ENCODE data around the gene CDC42EP4. TPM values are rescaled to one million over a fixed set of nuclear protein-coding genes. Genes with fewer than 3 reads are reported as not detected.
A peak's percentile ranks its signal among the peaks of the same experiment; 100 is the strongest.

CDC42EP4 gene
- total and polyA plus RNA-seq, 10 of the 15 experiments (the other 5 are each of a cell fraction or from before 2014, with no cell fraction given) = 0.05 to 7.1 (median 2.7) TPM

DNA sequence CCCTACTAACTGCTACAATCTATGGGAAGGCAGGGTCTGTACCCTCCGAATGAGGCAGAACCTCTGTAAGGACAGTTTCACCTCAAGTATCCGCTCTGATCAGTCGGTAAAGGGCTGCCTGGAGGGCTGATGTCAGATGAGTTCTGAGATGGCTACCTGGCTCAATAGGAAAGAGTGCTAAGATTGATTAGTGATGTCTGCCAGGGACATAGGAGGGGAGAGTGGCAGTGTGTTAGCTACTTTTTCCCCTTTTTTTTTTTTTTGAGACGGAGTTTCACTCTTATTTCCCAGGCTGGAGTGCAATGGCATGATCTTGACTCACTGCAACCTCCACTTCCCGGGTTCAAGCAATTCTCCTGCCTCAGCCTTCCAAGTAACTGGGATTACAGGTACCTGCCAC is 39.1 kb upstream of the CDC42EP4 start:
- H3K4me2 ChIP-seq (ENCODE audit: control insufficient read depth, insufficient read depth) = no peak overlapping the region
- TF ChIP-seq MLLT1 (IDR thresholded peaks at IDR 0.05) (peak; percentile 64; the same call in 1 of the 2 replicates), GATAD2B (conservative IDR thresholded peaks at IDR 0.05; ENCODE audit: low read depth) (no peak), CHD2 (IDR thresholded peaks at IDR 0.05; ENCODE audit: borderline replicate concordance, low read depth, low read length) (no peak), DPF2 (IDR thresholded peaks at IDR 0.05) (no peak), CBFB (IDR thresholded peaks at IDR 0.05; ENCODE audit: low read depth) (no peak), RELA (IDR thresholded peaks at IDR 0.05; ENCODE audit: borderline replicate concordance, partially characterized antibody) (no peak)
- TF ChIP-seq, protein P1, sequence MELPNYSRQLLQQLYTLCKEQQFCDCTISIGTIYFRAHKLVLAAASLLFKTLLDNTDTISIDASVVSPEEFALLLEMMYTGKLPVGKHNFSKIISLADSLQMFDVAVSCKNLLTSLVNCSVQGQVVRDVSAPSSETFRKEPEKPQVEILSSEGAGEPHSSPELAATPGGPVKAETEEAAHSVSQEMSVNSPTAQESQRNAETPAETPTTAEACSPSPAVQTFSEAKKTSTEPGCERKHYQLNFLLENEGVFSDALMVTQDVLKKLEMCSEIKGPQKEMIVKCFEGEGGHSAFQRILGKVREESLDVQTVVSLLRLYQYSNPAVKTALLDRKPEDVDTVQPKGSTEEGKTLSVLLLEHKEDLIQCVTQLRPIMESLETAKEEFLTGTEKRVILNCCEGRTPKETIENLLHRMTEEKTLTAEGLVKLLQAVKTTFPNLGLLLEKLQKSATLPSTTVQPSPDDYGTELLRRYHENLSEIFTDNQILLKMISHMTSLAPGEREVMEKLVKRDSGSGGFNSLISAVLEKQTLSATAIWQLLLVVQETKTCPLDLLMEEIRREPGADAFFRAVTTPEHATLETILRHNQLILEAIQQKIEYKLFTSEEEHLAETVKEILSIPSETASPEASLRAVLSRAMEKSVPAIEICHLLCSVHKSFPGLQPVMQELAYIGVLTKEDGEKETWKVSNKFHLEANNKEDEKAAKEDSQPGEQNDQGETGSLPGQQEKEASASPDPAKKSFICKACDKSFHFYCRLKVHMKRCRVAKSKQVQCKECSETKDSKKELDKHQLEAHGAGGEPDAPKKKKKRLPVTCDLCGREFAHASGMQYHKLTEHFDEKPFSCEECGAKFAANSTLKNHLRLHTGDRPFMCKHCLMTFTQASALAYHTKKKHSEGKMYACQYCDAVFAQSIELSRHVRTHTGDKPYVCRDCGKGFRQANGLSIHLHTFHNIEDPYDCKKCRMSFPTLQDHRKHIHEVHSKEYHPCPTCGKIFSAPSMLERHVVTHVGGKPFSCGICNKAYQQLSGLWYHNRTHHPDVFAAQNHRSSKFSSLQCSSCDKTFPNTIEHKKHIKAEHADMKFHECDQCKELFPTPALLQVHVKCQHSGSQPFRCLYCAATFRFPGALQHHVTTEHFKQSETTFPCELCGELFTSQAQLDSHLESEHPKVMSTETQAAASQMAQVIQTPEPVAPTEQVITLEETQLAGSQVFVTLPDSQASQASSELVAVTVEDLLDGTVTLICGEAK (IDR thresholded peaks at IDR 0.05; ENCODE audit: borderline replicate concordance) = no peak
- ATAC-seq (no peak), FAIRE-seq (no peak), DNase-seq (ENCODE audit: low read depth, low spot score) (no peak)
- H3K4me3 ChIP-seq = no peak overlapping the region
- CTCF ChIA-PET = interaction anchor here (0.6 kb wide), 1 partner anchor 19 kb away, joined by 3 read pairs; no protein-coding TSS in a partner anchor
- H3K4me1 ChIP-seq (ENCODE audit: control insufficient read depth, insufficient read depth, low read length) = no peaks in the 10 kb centered on the region
- intact Hi-C loops (cut with micrococcal nuclease; ENCODE audit: unreplicated experiment) = no loop called here
- in situ Hi-C loops (cut with MboI) = no loop called here
- H3K9me3 ChIP-seq (replicated peaks; ENCODE audit: control insufficient read depth, insufficient read depth, low read length) = no peaks in the 10 kb centered on the region
- H3K27ac ChIP-seq (ENCODE audit: control insufficient read depth, insufficient read depth) = no peak overlapping the region
- SMC1A ChIA-PET (ENCODE audit: uncharacterized antibody, unreplicated experiment) = interaction anchor here (1.2 kb wide), 1 partner anchor 15 kb away, joined by 3 read pairs; no protein-coding TSS in a partner anchor
- H3K36me3 ChIP-seq (ENCODE audit: control insufficient read depth in 2 of 2, insufficient read depth in 2 of 2, low read length in 1 of 2) = no peaks in the 10 kb centered on the region
- H2AFZ ChIP-seq (ENCODE audit: control insufficient read depth, low read depth, low read length) = no peak overlapping the region
- no peaks in the 10 kb centered on the region for H3K27me3 ChIP-seq (replicated peaks in 1 of 2; ENCODE audit: control insufficient read depth in 2 of 2, insufficient read depth in 2 of 2, low read length in 1 of 2)
- no peaks in the 10 kb centered on the region for H3K79me2 ChIP-seq (ENCODE audit: control insufficient read depth, insufficient read depth, low read length)
- H3K9ac ChIP-seq (ENCODE audit: control insufficient read depth, insufficient read depth, low read length) = no peak overlapping the region
- 61% methylated on average over 4 of the region's 5 CpGs for WGBS (ENCODE audit: insufficient coverage, insufficient replicate concordance, low lambda C conversion rate, missing lambda C conversion rate)
- RAD21 ChIA-PET (ENCODE audit: unreplicated experiment) = no interaction called here
- POLR2A ChIA-PET = no interaction called here
- H4K20me1 ChIP-seq (ENCODE audit: control insufficient read depth, insufficient read depth) = no peaks in the 10 kb centered on the region
- BruUV-seq (replicated peaks) = no TSS peak

All from GM12878 (cell line).